ENCODE data around the gene CSH1. TPM values are rescaled to one million over a fixed set of nuclear protein-coding genes. Genes with fewer than 3 reads are reported as not detected.
"Not testable (repeated sequence)": the region's sequence is repeated elsewhere in the genome, so short reads cannot be mapped to it uniquely, and the experiment has no call there.

CSH1 gene
- total and polyA plus RNA-seq, 2 donors (not counting 3 experiments of a cell fraction or from before 2014, with no cell fraction given): not detected

DNA sequence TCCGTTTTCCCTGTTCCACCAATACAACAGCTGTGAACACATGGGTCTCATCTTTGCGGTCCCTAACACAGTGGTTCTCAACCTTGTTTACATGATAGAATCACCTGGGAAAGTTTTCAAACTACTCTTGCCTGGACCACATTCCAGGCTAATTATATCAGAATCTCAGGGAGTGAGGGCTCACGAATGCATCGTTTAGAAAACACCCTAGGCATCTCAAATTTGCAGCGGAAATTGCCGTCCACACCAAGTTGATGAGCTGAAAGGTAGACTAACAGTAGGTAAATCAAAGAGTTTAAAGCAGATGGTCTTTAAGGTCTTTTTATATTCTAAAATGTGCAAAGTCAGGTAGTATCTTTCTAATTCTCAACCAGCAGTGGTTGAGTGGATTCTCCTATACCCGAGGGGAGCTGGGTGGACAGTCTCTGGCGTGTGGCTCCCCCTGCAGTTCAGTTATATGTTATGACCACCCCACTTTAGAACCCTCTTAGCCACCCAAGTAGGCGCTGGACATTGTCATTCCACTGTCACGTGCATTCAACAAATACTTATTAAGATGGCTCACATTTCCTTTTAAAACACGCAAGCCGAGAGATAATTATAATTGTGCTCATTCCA is 10.9 kb upstream of the CSH1 start:
- H2AFZ ChIP-seq (ENCODE audit: low read depth, low read length); H3K4me1 ChIP-seq (ENCODE audit: control insufficient read depth, extremely low read depth, insufficient read depth, low read length); BruUV-seq (replicated peaks); H3K9me3 ChIP-seq (replicated peaks; ENCODE audit: control insufficient read depth, insufficient read depth, low read length); H3K27me3 ChIP-seq (ENCODE audit: control insufficient read depth in 2 of 2, insufficient read depth in 2 of 2, low read length in 2 of 2); H3K36me3 ChIP-seq (ENCODE audit: control insufficient read depth in 2 of 2, extremely low read depth in 1 of 2, insufficient read depth in 2 of 2, low read length in 2 of 2); H3K27ac ChIP-seq (ENCODE audit: insufficient read depth, low read depth, low read length); dilution Hi-C loops (cut with MboI; ENCODE audit: extremely low pct_ligation_motif_present, low sequenced_read_pairs); H3K4me3 ChIP-seq (replicated peaks in 1 of 3; ENCODE audit: insufficient read depth in 1 of 3, low read depth in 1 of 3, low read length in 3 of 3); H3K9me1 ChIP-seq (replicated peaks; ENCODE audit: control insufficient read depth, extremely low read depth, insufficient read depth, low read length); POLR2A ChIA-PET; H3K4me2 ChIP-seq (ENCODE audit: insufficient read depth, low read length); DNase-seq (ENCODE audit: low read depth, low spot score); intact Hi-C loops (cut with micrococcal nuclease); H3K79me2 ChIP-seq (ENCODE audit: control insufficient read depth, insufficient read depth, low read length); H4K20me1 ChIP-seq (replicated peaks; ENCODE audit: control insufficient read depth, extremely low read depth, insufficient read depth, low read length); H3K9ac ChIP-seq (replicated peaks; ENCODE audit: extremely low read depth, insufficient read depth, low read length): not testable (repeated sequence)
- CTCF ChIA-PET: interaction anchor here (0.7 to 4.2 kb wide), 6 partner anchors 11 to 226 kb away, joined by 3 to 19 read pairs (median 5); partner anchors contain the start of gene GH1
- peak; percentile 43 for FAIRE-seq
- peak; percentile 12 to 28 for TF ChIP-seq CTCF (IDR thresholded peaks at IDR 0.05; ENCODE audit: extremely low read depth in 1 of 2, insufficient read depth in 1 of 2, low read depth in 1 of 2, low read length in 2 of 2)

GRCh38 chr17:63904796-63905195 is 8.4 kb upstream of the CSH1 start:
- H2AFZ ChIP-seq (ENCODE audit: low read depth, low read length); H3K79me2 ChIP-seq (ENCODE audit: control insufficient read depth, insufficient read depth, low read length); H3K9ac ChIP-seq (replicated peaks; ENCODE audit: extremely low read depth, insufficient read depth, low read length); POLR2A ChIA-PET; H3K4me1 ChIP-seq (ENCODE audit: control insufficient read depth, extremely low read depth, insufficient read depth, low read length); H3K9me3 ChIP-seq (replicated peaks; ENCODE audit: control insufficient read depth, insufficient read depth, low read length); DNase-seq (ENCODE audit: low read depth, low spot score); H3K27ac ChIP-seq (ENCODE audit: insufficient read depth, low read depth, low read length); H3K36me3 ChIP-seq (ENCODE audit: control insufficient read depth in 2 of 2, extremely low read depth in 1 of 2, insufficient read depth in 2 of 2, low read length in 2 of 2); BruUV-seq (replicated peaks); H4K20me1 ChIP-seq (replicated peaks; ENCODE audit: control insufficient read depth, extremely low read depth, insufficient read depth, low read length); H3K4me3 ChIP-seq (replicated peaks in 1 of 3; ENCODE audit: insufficient read depth in 1 of 3, low read depth in 1 of 3, low read length in 3 of 3); dilution Hi-C loops (cut with MboI; ENCODE audit: extremely low pct_ligation_motif_present, low sequenced_read_pairs); H3K27me3 ChIP-seq (ENCODE audit: control insufficient read depth in 2 of 2, insufficient read depth in 2 of 2, low read length in 2 of 2); FAIRE-seq; H3K4me2 ChIP-seq (ENCODE audit: insufficient read depth, low read length); H3K9me1 ChIP-seq (replicated peaks; ENCODE audit: control insufficient read depth, extremely low read depth, insufficient read depth, low read length); intact Hi-C loops (cut with micrococcal nuclease): not testable (repeated sequence)
- CTCF ChIA-PET: interaction anchor here (0.8 to 4.2 kb wide), 10 partner anchors 14 to 377 kb away, joined by 3 to 19 read pairs (median 4); partner anchors contain the start of gene GH1
